Tongue (tissue), 2 donors: ENCODE results near the gene DGKI. TPM values are rescaled to one million over a fixed set of nuclear protein-coding genes. Genes with fewer than 3 reads are reported as not detected.
A peak's percentile ranks its signal among the peaks of the same experiment; 100 is the strongest.

Source experiments
- DNase-seq: peaks from one replicate; pipeline ENCODE4 v3.0.0-alpha.2; 2015
- total RNA-seq: library from RNA; depleted of rRNA; stranded (reverse); fragments of >200 nt; gene quantifications from one replicate; pipeline ENCODE4 v1.2.3, GENCODE V29; 2014

The DGKI gene
- total RNA-seq, 1 donor from 2014 or later = 5.6 TPM

DNA sequence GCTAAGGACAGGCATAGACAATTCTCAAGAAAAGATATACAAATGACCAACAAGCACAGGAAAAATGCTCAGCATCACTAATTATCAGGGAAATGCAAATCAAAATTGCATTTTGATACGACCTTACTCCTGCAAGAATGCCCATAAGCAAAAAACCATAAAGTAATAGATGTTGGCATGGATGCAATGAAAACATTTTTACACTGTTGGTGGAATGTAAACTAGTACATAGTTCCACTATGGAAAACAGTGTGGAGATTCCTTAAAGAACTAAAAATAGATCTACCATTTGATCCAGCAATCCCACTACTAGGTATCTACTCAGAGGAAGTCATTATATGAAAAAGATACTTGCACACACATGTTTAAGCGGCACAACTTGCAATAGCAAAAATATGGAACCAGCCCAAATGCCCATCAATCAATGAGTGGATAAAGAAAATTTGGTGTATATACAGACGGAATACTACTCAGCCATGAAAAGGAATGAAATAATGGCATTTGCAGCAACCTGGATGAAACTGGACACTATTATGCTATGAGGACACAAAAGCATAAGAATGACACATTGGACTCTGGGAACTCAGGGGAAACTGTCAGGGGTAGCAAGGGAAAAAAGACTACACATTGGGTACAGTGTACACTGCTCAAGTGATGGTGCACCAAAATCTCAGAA, 59.3 kb downstream of the DGKI start:
- DNase-seq = no peak

DNA sequence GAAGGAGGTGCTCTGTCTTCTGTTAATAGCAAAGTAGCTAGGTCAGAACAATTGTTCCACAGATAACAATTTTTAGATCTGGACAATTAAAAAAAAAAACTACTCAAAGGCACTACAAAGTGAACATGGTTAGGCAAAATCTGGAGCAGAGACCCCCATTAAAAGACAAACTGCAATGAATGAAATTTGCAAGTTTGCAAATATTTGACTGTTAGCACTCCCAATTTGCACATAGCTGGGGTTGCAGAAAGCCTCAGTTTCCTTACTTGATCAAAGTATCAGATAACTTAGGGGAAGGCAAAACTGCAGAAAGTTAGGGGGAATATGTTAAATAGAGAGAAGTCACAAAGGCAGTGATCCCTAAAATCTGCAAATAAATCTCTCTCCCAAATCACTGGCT, 68.3 kb downstream of the DGKI start:
- no peak for DNase-seq

DNA sequence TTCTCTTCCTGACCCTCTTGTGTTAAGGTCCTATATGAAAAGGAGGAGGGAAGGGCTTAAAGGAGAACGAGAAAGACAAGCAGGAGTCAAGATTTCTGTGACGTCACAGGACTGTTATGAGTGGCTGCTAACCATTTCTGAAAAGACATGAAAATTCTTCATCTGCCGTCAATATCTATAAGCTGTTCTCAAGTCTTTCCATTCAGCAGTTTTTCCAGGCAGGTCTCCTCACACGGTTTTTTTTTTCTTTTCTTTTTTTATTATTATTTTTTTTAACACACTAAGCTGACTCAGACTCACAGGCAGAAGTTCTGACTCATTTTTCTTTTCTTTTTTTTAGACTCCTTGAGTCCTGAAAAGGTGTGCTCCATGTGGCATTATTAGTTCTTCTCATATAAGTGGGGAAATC, 72.0 kb downstream of the DGKI start:
- DNase-seq = no peak

DNA sequence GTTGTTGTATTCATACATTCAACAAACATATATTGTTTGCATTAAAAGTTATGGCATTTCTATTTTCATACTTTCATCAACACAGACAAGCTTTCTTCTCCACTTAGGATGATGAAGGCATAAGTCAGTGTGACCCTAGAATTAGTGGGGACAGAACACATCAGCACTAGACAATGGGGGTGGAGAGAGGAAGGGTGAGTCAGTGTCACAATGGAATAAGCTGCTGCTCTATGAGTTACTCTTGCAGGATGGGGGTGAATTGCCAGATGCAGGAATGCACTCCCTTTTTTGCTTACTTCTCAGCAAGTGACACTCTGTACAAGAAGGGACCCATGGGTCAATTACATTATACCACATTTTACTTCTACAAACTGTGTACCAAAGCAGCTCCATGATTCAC, 74.0 kb downstream of the DGKI start:
- DNase-seq = no peak

DNA sequence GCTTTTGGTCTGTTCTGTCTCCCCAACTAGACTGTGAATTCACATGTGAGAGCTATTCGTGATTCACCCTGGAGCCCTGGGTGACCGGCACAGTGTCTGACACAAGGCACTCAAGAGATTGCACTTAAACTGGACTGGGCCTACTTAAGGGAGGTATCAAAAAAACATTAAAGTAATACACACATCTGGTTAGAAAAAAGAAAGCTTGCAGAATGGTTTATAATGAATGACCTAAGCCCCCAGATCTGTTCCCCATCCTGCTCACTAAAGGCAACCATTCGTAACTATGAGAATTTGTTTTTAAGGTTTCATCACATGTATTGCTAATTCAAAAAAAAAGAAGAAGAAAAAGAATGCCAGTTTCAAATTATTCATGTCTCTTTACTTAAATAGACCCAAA, 74.5 kb downstream of the DGKI start:
- DNase-seq = no peak

DNA sequence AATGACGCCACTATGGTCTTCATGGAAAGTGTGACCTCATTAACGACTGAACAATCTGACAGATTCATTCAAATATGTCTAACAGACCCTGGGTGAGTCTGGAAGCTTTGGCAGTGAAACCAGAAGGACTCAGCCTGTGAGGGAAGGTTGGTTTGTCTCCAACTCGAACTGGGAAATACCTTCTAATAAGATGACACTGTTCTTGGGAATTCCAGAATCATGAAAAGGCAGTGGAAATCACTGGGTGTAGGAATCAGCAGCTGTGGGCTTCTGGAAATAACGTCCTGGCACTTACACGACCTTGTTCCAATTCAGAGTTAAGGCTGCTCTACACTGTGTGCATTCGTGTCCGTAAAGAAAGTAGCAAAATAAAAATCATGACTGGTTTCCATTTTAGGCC, 75.1 kb downstream of the DGKI start:
- no peak for DNase-seq

DNA sequence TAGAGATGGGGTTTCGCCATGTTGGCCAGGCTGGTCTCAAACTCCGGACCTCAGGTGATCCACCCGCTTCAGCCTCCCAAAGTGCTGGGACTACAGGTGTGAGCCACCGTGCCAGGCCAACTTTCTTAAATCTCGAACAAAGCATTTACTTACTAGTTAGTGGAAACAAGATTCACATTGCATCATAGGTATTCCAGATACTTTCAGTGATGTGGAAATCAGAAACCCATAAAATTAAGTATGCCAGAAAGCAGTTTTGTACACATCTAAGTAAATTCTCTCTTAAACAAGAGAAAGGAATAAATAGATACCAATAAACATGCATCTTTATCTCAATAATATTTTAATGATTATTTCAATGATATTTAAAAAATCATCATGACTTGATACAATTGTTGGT, 75.5 kb downstream of the DGKI start:
- DNase-seq = no peak

DNA sequence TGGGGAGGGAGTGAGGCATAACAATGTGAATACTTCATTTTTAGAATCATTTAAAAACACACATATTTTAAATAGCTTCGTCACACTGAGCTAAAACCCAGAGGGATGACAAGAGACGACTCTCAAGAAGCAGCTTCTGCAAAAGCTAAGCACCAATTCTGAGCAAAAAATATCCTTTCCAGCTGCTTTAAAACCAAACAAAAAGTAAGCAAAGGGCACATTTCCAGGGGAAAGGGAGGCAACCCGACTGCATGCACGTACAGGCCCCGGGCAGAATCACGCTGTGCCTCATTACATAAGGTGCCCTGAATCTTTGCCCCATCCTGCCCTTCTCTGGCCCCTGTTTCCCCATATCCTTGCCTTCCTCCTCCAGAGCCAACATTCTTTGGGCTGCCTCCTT, 78.4 kb downstream of the DGKI start:
- peak; percentile 13 for DNase-seq

DNA sequence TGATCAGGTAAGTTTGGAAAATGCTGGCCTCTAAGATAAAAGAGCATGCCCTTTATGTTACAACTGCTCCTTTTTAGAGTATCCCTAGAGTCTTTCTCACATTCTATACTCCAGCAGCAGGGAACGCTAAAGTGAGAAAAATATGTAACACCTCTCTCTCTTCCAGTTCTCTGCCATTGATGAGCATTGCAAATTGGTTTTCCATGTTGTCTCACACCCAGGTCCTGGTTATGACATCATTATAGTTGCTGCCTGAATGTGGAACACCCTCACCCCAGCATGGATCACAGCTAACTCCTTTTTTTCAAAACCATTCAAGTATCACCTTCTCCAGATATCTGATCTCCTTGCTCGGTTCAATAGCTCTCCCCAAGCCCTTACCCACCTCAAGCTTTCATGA, 84.4 kb downstream of the DGKI start:
- no peak for DNase-seq

DNA sequence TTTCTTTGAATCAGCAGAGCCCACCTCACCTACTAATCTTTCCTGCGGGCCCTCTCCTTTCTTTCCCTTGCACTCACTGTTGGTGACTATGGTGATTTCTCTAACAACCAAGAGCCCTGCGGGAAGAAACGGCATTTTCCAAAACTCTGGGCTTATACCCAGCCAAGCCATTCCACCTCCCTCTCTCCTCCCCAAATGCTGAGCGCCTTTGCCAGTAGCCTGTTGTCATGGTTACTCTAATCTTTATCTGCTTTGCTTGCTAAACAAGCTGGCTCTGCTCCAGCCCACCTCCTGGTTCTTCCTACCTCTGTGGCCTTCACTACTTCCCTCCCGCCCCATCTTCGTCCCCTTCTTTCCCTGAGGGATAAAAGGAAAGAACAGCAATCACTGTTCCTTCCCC, 86.7 kb downstream of the DGKI start:
- peak; percentile 18 for DNase-seq

DNA sequence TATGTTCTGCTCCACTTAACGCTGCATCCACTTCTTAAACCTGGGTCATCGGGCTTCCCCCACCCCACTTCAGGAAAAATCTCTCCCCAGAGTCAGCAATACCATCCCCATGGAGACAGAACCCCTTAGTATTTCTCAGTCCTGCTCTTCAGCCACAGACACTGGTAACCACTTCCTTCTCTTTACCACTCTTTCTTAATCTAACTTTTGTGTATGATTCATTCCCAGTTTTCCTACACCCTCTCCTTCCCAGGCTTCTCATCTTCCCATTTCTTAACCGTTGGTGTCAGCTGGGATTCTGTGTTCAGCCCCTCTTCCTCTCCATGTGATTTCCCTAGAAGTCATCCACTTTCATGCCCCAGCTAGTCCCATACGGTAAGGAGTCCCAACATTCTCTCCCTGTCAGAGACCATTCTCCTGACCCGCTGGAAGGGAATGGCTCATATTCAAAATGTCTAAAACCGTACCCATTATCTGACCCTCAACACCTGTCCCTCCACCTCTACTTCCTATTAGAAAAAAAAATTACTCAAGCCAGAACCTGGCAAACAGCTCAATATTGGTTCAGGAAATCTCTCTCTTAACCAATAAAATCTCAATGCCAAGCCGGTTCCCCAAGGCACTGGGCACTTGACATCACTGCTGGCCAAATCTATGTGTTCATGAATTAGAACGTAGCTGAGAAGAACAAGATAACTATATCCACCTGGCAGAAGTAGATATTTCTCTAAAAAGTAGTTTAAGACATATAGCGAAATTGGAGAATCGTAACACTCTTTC, 89.4 kb downstream of the DGKI start:
- DNase-seq = no peak

DNA sequence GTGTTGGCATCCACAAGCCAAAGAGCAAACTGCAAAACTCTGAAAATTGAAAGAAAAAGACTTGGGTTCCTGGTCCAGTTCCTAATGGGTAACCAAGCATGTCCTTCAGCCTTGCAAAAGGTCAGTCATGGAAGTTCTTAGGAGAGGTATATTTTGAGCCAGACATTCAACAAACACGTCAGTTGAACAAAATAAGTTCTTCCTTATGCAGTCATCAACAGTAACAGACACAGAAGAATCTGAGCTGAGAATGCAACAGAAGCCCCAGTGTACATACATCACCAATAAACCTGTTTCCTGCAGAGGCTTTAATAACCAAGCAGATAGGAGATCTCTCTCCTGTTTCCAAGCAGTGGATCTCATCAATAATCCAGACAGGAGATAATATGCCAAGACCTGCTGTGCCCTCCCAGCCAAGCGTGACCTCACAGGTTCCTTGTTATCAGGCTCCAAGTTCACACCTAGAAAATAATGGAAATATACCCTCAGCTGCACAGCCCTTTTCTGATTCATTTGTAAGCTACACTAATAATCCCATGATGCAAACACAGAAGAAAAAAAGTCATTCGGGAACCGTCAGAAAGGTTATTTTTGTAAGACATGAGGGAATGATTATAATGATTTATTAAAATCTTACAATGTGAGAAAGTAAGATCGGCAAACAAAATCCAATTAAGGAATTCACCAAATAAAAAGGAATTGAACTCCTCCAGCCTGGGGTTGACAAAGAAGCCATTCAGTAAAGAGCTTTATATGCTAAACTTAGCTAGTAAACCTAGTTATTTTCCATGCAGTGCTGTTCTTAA, 90.7 kb downstream of the DGKI start:
- DNase-seq = no peak

DNA sequence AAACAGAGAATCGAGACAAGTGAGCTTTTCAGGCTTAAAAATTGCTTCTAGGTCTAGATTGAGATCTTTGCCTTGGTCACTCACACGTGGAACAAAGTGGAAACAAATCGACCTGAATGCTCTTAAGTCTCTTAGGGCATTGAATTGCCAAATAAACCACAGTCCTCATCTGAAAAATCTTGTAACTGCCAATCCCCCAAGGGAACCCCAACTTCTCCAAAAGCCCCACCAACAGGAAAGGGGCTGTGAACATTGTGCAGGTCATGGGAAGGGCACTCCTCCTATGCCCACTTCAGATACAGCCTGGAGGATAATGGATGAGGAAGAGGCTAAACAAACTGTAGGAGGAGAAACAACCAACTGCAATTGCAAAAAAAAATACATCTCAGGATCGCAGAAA, 91.3 kb downstream of the DGKI start:
- no peak for DNase-seq

DNA sequence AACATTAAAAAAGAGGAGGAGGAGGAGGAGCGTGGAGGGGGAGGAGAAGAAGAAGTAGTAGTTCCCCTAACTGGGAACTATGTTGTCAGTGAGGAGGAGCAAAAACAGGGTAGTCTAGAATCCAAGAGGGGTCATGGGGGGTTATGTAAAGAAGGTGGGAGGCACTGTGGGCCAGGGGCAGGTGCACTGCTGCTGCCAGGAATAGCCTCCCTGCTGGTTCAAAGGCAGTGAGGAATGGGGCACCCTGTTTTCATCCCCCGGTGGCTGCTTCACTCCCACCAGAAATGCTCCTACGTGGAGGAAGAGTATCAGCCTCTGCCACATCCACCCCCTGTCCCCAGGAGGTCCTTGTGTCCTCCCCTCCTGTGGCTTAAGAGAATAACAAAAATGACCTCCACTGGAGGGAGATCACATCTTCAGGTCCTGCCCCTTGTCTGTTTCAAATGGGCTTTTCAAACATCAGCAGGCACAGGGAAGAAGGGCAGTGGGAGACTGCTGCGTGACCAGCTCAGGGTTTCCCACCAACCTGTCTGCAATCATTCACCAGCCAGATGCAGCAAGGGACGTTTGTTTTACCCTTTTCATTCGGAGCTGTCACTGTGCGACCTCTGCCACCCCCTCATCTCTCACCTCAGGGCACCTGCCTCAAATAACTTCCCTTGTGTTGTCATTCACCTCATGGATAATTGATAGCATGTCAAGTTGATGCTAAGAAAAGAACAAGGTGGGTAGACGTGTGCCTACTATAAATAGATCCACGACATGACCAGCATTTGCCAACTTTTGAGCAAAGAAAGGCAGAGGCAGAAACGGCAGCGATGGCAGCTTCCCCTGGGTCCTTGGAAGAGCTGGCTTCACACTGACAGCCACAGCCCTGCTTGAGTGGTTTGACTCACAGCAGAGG, 92.6 kb downstream of the DGKI start:
- DNase-seq = peak; percentile 10

DNA sequence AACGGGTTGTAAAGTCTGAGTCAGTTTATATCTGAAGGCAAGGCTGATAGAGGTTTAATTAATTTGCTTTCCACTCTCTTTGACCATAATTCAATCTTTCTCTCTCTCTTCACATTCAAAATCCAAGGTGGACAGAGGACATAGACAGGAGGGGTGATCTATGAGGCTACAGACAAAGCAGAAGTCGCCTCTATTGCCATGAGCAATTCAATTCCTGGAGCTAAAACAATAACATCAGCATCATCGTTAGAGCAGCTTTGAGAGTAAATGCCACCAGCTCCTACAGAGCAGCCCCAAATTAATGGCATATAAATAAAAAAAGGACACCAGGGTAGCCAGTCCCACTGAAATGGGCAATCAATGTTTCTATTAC, 93.2 kb downstream of the DGKI start:
- no peak for DNase-seq

DNA sequence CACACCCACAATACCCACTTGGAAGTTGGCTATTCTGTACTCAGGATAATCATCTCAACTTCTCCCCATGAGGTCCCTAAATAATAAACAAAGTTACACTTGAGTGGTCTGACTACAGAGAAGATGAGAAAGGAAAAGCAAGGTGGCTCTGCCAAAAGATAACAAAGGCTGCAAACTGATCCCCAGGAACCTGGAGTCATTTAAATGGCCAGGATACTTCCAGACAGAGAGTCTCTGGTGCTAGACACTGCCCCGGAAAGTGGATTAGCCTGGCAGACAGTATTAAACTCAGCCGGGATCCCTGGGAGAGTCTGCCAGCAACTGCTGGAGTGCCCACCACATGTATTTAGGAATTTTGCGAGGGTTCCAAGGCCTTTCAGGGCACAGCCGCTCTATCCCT, 93.7 kb downstream of the DGKI start:
- no peak for DNase-seq

DNA sequence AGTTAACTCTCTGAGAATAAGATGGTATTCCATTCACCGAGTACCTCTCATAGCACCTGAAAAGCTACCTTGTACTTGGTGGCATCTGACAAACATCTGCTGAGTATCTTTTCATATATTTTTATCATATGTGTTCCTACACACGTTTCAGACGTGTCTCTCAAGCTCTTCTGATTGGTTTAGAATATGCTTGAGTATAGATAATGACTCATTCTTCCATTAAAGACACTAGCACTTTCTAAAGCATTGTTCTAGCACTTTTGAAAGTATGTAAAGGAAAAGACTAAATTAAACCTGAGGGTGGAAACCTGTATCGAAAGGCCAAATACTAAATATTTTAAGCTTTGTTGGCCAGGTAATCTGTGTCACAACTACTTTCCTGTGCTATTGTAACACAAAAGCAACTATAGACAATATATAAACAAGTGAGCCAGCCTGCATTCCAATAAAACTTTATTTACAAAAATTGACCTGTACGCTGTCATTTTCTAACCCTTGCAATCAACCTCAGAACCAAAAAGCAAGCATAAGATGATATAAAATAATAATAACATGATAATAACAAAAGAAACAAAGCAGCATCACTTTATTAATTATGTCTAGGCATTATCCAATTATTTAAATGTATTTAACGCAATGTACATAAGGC, 95.3 kb downstream of the DGKI start:
- no peak for DNase-seq

DNA sequence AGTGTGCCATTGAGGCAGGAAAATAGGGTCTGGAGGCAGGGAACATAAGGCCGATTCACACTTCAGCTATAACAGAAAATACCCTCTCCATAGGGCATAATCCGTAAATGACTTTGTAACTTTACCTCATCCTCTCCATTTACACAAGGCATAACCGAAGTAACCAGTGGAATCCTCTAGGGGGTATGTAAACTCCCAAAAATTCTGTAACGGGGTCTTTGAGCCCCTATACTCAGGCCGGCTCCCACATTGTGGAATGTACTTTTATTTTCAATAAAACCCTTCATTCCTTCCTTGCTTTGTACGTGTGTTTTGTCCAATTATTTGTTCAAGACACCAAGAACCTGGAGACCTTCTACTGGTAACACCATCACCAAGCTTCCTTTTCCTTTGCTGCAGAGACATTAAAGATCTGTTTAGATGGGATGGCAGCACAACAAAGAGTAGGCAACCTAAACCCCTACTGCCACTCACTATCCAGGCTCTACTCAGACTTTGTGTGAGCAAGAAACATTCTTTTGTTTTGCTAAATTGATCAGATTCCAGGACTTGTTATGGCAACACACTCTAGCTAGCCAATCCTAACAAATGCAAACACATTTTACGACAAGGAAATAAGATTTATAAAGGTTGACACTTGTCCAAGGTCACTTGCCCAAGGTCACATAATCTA, 99.3 kb downstream of the DGKI start:
- DNase-seq = no peak

DNA sequence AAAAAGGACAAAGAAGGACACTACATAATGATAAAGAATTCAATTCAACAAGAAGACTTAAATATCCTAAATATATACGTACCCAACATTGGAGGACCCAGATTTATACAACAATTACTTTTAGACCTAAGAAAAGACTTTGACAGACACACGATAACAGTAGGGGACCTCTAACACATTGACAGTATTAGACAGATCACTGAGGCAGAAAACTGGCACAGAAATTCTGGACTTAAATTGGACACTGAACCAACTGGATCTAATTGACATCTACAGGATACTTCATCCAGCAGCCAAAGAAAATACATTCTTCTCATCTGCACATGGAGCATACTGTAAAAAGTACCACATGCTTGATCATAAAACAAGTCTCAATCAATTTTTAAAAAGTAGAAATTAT, 103.8 kb downstream of the DGKI start:
- DNase-seq = no peak

DNA sequence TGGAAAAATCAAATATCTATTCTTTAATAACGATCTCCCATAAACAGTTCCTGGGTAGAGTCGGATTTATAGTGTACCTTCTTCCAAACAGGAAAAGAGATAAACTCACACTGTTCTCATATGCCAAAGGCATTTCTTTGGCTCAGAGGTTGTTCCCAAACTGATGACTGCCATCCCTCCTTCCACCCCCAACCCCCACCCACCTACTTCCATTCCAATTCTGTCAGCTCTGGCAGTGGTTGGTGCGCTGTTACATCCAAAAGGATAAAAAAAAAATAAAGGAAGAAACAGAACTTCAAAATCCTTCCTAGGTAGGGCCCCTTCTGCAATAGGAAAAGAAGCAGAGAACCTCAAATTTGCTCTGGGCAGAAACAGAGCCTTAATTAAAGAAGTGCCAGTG, 104.7 kb downstream of the DGKI start:
- no peak for DNase-seq

DNA sequence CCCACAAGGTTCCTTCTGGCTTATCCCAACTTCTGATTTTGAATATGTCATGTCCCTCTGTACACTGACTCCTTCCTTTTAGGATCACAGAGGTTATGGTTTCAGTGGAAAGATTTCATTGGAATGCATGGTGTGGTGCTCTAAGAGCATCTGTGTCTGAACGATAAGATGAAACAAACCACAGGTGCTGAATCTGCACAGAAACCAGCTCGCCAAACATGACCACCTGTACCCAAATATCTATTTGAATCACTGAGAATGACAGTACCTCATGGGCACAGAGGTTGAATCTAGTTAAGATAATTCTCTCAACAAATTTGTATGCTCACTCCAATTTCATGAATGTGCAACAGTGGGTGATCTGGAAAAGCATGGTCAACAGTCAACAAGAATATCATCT, 105.3 kb downstream of the DGKI start:
- no peak for DNase-seq
